Panc1 (cell line): ENCODE data around the gene TUBA4A. TPM values are rescaled to one million over a fixed set of nuclear protein-coding genes. Genes with fewer than 3 reads are reported as not detected.
A peak's percentile ranks its signal among the peaks of the same experiment; 100 is the strongest.

ENCODE experiments used
- ATAC-seq: fragments of 200-7000 bp; cut with Tn5 transposase; 2 replicates; pipeline ENCODE4 v1.9.1; 2020; ENCODE audit warnings: mild to moderate bottlenecking, moderate library complexity
- BruUV-seq: library from RNA; stranded (reverse); fragments of 400-500 nt; replicated peaks from 2 replicates; lab custom pipeline; 2021; lab: Mats Ljungman, UMichigan
- CTCF ChIA-PET: fragments of 300-600 bp; sonication (Branson Sonifier 250); formaldehyde crosslinking; loops from one replicate; lab custom pipeline; 2022; ENCODE audit warnings: antibody characterized with exemption; lab: Charles Lee
- POLR2A ChIA-PET: fragments of 300-600 bp; sonication (Branson Sonifier 250); formaldehyde crosslinking; loops from one replicate; lab custom pipeline; 2022; ENCODE audit warnings: antibody characterized with exemption; lab: Charles Lee
- DNase-seq: peaks from one replicate; pipeline ENCODE4 v3.0.0-alpha.2; 2010; ENCODE audit warnings: low read depth, low spot score
- H3K27ac ChIP-seq: 2 replicates; pipeline ENCODE4 v1.5.1; 2011; ENCODE audit warnings: mild to moderate bottlenecking, low read length, inconsistent platforms
- H3K27me3 ChIP-seq: fragments of 200-500 bp; sonication (Bioruptor generic); 2 replicates; pipeline ENCODE4 v1.6.0; 2014; ENCODE audit warnings: low read length, inconsistent platforms; ENCODE audit not compliant: control insufficient read depth, insufficient read depth
- H3K36me3 ChIP-seq: fragments of 200-500 bp; sonication (Bioruptor generic); 2 replicates; pipeline ENCODE4 v1.5.1; 2014; ENCODE audit warnings: inconsistent platforms, mild to moderate bottlenecking, low read length, moderate library complexity; ENCODE audit not compliant: control insufficient read depth, insufficient read depth
- H3K4me1 ChIP-seq: 2 replicates; pipeline ENCODE4 v1.5.1; 2011; ENCODE audit warnings: inconsistent platforms, mild to moderate bottlenecking, low read length, moderate library complexity; ENCODE audit not compliant: control insufficient read depth, insufficient read depth
- H3K4me3 ChIP-seq, 2 experiments: 2 replicates each; pipeline ENCODE4 v1.5.1; 2011 to 2012; ENCODE audit warnings: low read depth in 2 of 2, low read length in 2 of 2, mild to moderate bottlenecking in 2 of 2, inconsistent platforms in 1 of 2, moderate library complexity in 1 of 2
- H3K9me3 ChIP-seq: fragments of 200-500 bp; sonication (Bioruptor generic); 2 replicates; pipeline ENCODE4 v1.5.1; 2014; ENCODE audit warnings: low read depth, mild to moderate bottlenecking, inconsistent platforms, low read length, moderate library complexity; ENCODE audit not compliant: control insufficient read depth, insufficient read depth
- CTCF ChIP-seq: fragments of 450-650 bp; IDR thresholded peaks from 2 replicates; pipeline ENCODE4 v1.5.1; 2017; ENCODE audit warnings: mild to moderate bottlenecking
- POLR2AphosphoS5 ChIP-seq: IDR thresholded peaks from 2 replicates; pipeline ENCODE4 v1.6.1; 2012; ENCODE audit warnings: mild to moderate bottlenecking, low read depth, low read length, moderate library complexity
- REST ChIP-seq, 2 experiments: IDR thresholded peaks; 2 replicates each; pipeline ENCODE4 v1.6.1; 2011 to 2012; ENCODE audit warnings: low read depth in 2 of 2, control low read depth in 1 of 2, low read length in 1 of 2, mild to moderate bottlenecking in 1 of 2, moderate library complexity in 1 of 2; ENCODE audit not compliant: insufficient read depth in 1 of 2
- SIN3A ChIP-seq: IDR thresholded peaks from 2 replicates; pipeline ENCODE4 v1.6.1; 2012; ENCODE audit warnings: low read depth, mild to moderate bottlenecking, low read length, moderate library complexity, borderline replicate concordance; ENCODE audit not compliant: insufficient read depth
- TCF7L2 ChIP-seq: IDR thresholded peaks from 2 replicates; pipeline ENCODE4 v1.6.1; 2011; ENCODE audit warnings: mild to moderate bottlenecking, low read depth, low read length, inconsistent platforms
- in situ Hi-C: cut with HindIII; loops from 2 replicates; pipeline ENCODE4 v1.10.0; 2016; ENCODE audit warnings: low sequenced_read_pairs, low pct_unique_long_range_greater_than_20kb
- intact Hi-C: fragments of 100-400 bp; cut with micrococcal nuclease; formaldehyde crosslinking; loops from one replicate; pipeline ENCODE4 v1.10.0; 2022; ENCODE audit not compliant: unreplicated experiment
- total RNA-seq: library from RNA; stranded (reverse); gene quantifications from one replicate; pipeline ENCODE4 v1.2.1, GENCODE V29; 2021; ENCODE audit not compliant: unreplicated experiment

TUBA4A gene
- total RNA-seq, 1 experiment from 2014 or later: 12.9 TPM

GRCh38 chr2:219207134-219207883, 46.4 kb downstream of the TUBA4A start:
- Histone ChIP-seq H3K27me3 (no peaks in the 10 kb centered on the region), H3K4me3 (peak overlapping the region; percentile 55 to 93), H3K4me1 (peaks cover 16% of the 10 kb centered on the region), H3K27ac (peak overlapping the region; percentile 84), H3K36me3 (0 out of 2 replicates have a peak, but pooled peaks cover 2% of the 10 kb centered on the region), H3K9me3 (no peaks in the 10 kb centered on the region)
- in situ Hi-C loops: no loop called here
- BruUV-seq: TSS peak; percentile 94
- ChIA-PET POLR2A (interaction anchor here (0.7 kb wide), 1 partner anchor 947 kb away, joined by 6 read pairs; the partner anchor contains the start of gene GPBAR1), CTCF (no interaction called here)
- TF ChIP-seq CTCF: no peak
- TF ChIP-seq SIN3A: no peak
- 0 out of 2 replicates have a peak, but pooled peaks have one; percentile 4 for TF ChIP-seq POLR2AphosphoS5
- TF ChIP-seq REST (IDR thresholded peaks at IDR 0.05; ENCODE audit: insufficient read depth in 1 of 2, low read depth in 2 of 2, low read length in 1 of 2): no peak
- peak; percentile 32 for ATAC-seq
- intact Hi-C loops: no loop called here
- no peak for DNase-seq

GRCh38 chr2:219206328-219207133, 47.2 kb downstream of the TUBA4A start, which contains the start of gene ZFAND2B:
ZFAND2B (plus strand) TSS chr2:219206782; CDS start chr2:219206988, 206 bp downstream.
- Histone ChIP-seq H3K36me3 (0 out of 2 replicates have a peak, but pooled peaks cover 2% of the 10 kb centered on the region), H3K4me1 (peaks cover 16% of the 10 kb centered on the region), H3K27me3 (no peaks in the 10 kb centered on the region), H3K27ac (peak within 1 kb of the TSS; percentile 86), H3K4me3 (peak within 1 kb of the TSS; percentile 55 to 93), H3K9me3 (no peaks in the 10 kb centered on the region)
- peak; percentile 98 for ATAC-seq
- intact Hi-C loops: no loop called here
- POLR2A ChIA-PET: interaction anchor here (0.5 to 0.7 kb wide), 3 partner anchors 10 to 946 kb away, joined by 3 to 6 read pairs (median 5); partner anchors contain the start of gene GPBAR1
- peak; percentile 62 for TF ChIP-seq SIN3A
- peak; percentile 98 for TF ChIP-seq POLR2AphosphoS5
- peak; percentile 39; the same call in 1 of the 2 replicates for TF ChIP-seq TCF7L2
- TF ChIP-seq CTCF: no peak
- in situ Hi-C loops: no loop called here
- DNase-seq: peak; percentile 57
- CTCF ChIA-PET: interaction anchor here (0.5 kb wide), 1 partner anchor 8 kb away, joined by 4 read pairs; no protein-coding TSS in a partner anchor
- TSS peak; percentile 89 for BruUV-seq
